Measurements from ENCODE around the gene IL17RD. TPM values are rescaled to one million over a fixed set of nuclear protein-coding genes. Genes with fewer than 3 reads are reported as not detected.

The IL17RD gene
- total and polyA plus RNA-seq, 10 of the 15 experiments (the other 5 are each of a cell fraction or from before 2014, with no cell fraction given) = 0.01 to 0.08 (median 0.04) TPM; not detected in 3

DNA sequence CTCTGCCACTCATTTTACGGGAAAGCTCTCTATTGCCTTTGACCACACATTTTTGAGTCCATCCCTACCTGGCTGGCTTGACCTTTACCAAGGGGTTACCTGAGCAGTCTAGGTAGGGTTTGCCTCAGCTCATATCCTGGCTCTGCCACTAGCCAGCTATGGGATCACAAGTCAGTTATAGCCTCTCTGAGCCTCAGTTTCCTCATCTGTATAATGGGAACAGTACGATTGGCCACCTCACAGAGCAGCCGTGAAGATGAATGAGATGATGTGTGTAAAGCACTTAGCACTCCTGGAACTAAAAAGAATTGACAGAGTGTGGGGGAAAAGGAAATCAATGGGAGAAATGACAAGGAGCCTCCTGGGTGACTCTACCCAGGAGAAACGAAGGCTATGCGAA, 76.7 kb downstream of the IL17RD start:
- BruUV-seq (replicated peaks) = no TSS peak
- FAIRE-seq (no peak), DNase-seq (ENCODE audit: low read depth, low spot score) (no peak), ATAC-seq (no peak)
- Histone ChIP-seq H3K9ac (ENCODE audit: control insufficient read depth, insufficient read depth, low read length) (no peak overlapping the region), H3K27ac (ENCODE audit: control insufficient read depth, insufficient read depth) (no peak overlapping the region), H4K20me1 (ENCODE audit: control insufficient read depth, insufficient read depth) (no peaks in the 10 kb centered on the region), H3K27me3 (replicated peaks in 1 of 2; ENCODE audit: control insufficient read depth in 2 of 2, insufficient read depth in 2 of 2, low read length in 1 of 2) (no peaks in the 10 kb centered on the region), H3K4me3 (no peak overlapping the region), H3K36me3 (ENCODE audit: control insufficient read depth in 2 of 2, insufficient read depth in 2 of 2, low read length in 1 of 2) (no peaks in the 10 kb centered on the region), H3K4me2 (ENCODE audit: control insufficient read depth, insufficient read depth) (no peak overlapping the region), H3K79me2 (ENCODE audit: control insufficient read depth, insufficient read depth, low read length) (no peaks in the 10 kb centered on the region), H3K9me3 (replicated peaks; ENCODE audit: control insufficient read depth, insufficient read depth, low read length) (no peaks in the 10 kb centered on the region), H2AFZ (ENCODE audit: control insufficient read depth, low read depth, low read length) (no peak overlapping the region), H3K4me1 (ENCODE audit: control insufficient read depth, insufficient read depth, low read length) (no peaks in the 10 kb centered on the region)
- ChIA-PET RAD21 (ENCODE audit: unreplicated experiment) (interaction anchor here (0.6 kb wide), 1 partner anchor 78 kb away, joined by 4 read pairs; no protein-coding TSS in a partner anchor), CTCF (interaction anchor here (0.8 to 1.1 kb wide), 3 partner anchors 8 to 89 kb away, joined by 3 to 4 read pairs (median 3); no protein-coding TSS in a partner anchor), POLR2A (no interaction called here), SMC1A (ENCODE audit: uncharacterized antibody, unreplicated experiment) (interaction anchor here (0.9 to 1.2 kb wide), 2 partner anchors 11 to 83 kb away, joined by 3 read pairs; no protein-coding TSS in a partner anchor)
- WGBS (ENCODE audit: insufficient coverage, insufficient replicate concordance, low lambda C conversion rate, missing lambda C conversion rate) = 53% methylated on average over 5 of the region's 5 CpGs
- intact Hi-C loops (cut with micrococcal nuclease; ENCODE audit: unreplicated experiment) = no loop called here
- TF ChIP-seq, protein P1, sequence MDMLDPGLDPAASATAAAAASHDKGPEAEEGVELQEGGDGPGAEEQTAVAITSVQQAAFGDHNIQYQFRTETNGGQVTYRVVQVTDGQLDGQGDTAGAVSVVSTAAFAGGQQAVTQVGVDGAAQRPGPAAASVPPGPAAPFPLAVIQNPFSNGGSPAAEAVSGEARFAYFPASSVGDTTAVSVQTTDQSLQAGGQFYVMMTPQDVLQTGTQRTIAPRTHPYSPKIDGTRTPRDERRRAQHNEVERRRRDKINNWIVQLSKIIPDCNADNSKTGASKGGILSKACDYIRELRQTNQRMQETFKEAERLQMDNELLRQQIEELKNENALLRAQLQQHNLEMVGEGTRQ (IDR thresholded peaks at IDR 0.05; ENCODE audit: borderline replicate concordance, low read depth, low read length) = no peak
- no peak for TF ChIP-seq SIX5 (IDR thresholded peaks at IDR 0.05; ENCODE audit: low read depth, low read length, severe bottlenecking)
- no peak for TF ChIP-seq MTA3 (IDR thresholded peaks at IDR 0.05; ENCODE audit: borderline replicate concordance, low read length)
- no peak for TF ChIP-seq NFYB (IDR thresholded peaks at IDR 0.05; ENCODE audit: insufficient read depth, low read depth, low read length)
- TF ChIP-seq ZNF217 (IDR thresholded peaks at IDR 0.05) = no peak
- no peak for TF ChIP-seq NBN (IDR thresholded peaks at IDR 0.05)
- in situ Hi-C loops (cut with MboI) = no loop called here

All from GM12878 (cell line).